Measurements from ENCODE around the gene MFSD2B. TPM values are rescaled to one million over a fixed set of nuclear protein-coding genes. Genes with fewer than 3 reads are reported as not detected.
"Not testable (repeated sequence)": the region's sequence is repeated elsewhere in the genome, so short reads cannot be mapped to it uniquely, and the experiment has no call there.

Gene MFSD2B
- total RNA-seq, 2 donors from 2014 or later, result 0.14 TPM; not detected in 1

- Histone ChIP-seq H3K4me1 (ENCODE audit: control insufficient read depth in 1 of 2, low read depth in 2 of 2) (no peaks in the 10 kb centered on the region), H3K9me3 (no peaks in the 10 kb centered on the region), H3K4me3 (no peak overlapping the region), H3K27ac (no peak overlapping the region), H3K36me3 (peaks cover 25% of the 10 kb centered on the region), H3K27me3 (replicated peaks; ENCODE audit: insufficient read depth) (no peaks in the 10 kb centered on the region)
- ATAC-seq (ENCODE audit: insufficient number of reproducible peaks, low FRiP score, low read depth) (no peak), DNase-seq (ENCODE audit: low spot score) (no peak)
- no peak for TF ChIP-seq CTCF (IDR thresholded peaks at IDR 0.05)
These were observed 15.2 kb downstream of the MFSD2B start for GRCh38 chr2:24024996-24025663.

GRCh38 chr2:24026233-24026632 lies 16.3 kb downstream of the MFSD2B start:
- Histone ChIP-seq H3K4me1 (ENCODE audit: control insufficient read depth in 1 of 2, low read depth in 2 of 2) (no peaks in the 10 kb centered on the region), H3K36me3 (peaks cover 34% of the 10 kb centered on the region), H3K27ac (no peak overlapping the region), H3K4me3 (no peak overlapping the region), H3K9me3 (no peaks in the 10 kb centered on the region), H3K27me3 (replicated peaks; ENCODE audit: insufficient read depth) (no peaks in the 10 kb centered on the region)
- no peak for ATAC-seq (ENCODE audit: insufficient number of reproducible peaks, low FRiP score, low read depth)
- no peak for TF ChIP-seq CTCF (IDR thresholded peaks at IDR 0.05)
- DNase-seq (ENCODE audit: low spot score), result no peak

GRCh38 chr2:24038786-24039499 lies 29.1 kb downstream of the MFSD2B start:
- no peak for ATAC-seq (ENCODE audit: insufficient number of reproducible peaks, low FRiP score, low read depth)
- Histone ChIP-seq H3K27me3 (replicated peaks; ENCODE audit: insufficient read depth) (no peaks in the 10 kb centered on the region), H3K4me1 (ENCODE audit: control insufficient read depth in 1 of 2, low read depth in 2 of 2) (no peaks in the 10 kb centered on the region), H3K4me3 (no peak overlapping the region), H3K36me3 (peaks cover 22% of the 10 kb centered on the region), H3K27ac (no peak overlapping the region), H3K9me3 (no peaks in the 10 kb centered on the region)
- DNase-seq (ENCODE audit: low spot score), result no peak
- TF ChIP-seq CTCF (IDR thresholded peaks at IDR 0.05), result no peak

GRCh38 chr2:24040511-24040910 lies 30.6 kb downstream of the MFSD2B start:
- H3K4me1 ChIP-seq (ENCODE audit: control insufficient read depth in 1 of 2, low read depth in 2 of 2), result no peaks in the 10 kb centered on the region
- H3K36me3 ChIP-seq, result peaks cover 22% of the 10 kb centered on the region
- TF ChIP-seq CTCF (IDR thresholded peaks at IDR 0.05), result no peak
- no peaks in the 10 kb centered on the region for H3K9me3 ChIP-seq
- H3K27me3 ChIP-seq (replicated peaks; ENCODE audit: insufficient read depth), result no peaks in the 10 kb centered on the region
- ATAC-seq (ENCODE audit: insufficient number of reproducible peaks, low FRiP score, low read depth), result no peak
- no peak for DNase-seq (ENCODE audit: low spot score)
- H3K27ac ChIP-seq, result no peak overlapping the region
- H3K4me3 ChIP-seq, result no peak overlapping the region

GRCh38 chr2:24043133-24043532 lies 33.2 kb downstream of the MFSD2B start:
- not testable (repeated sequence) for DNase-seq (ENCODE audit: low spot score); H3K36me3 ChIP-seq; ATAC-seq (ENCODE audit: insufficient number of reproducible peaks, low FRiP score, low read depth); H3K9me3 ChIP-seq; H3K27ac ChIP-seq; H3K4me3 ChIP-seq; H3K27me3 ChIP-seq (replicated peaks; ENCODE audit: insufficient read depth)
- H3K4me1 ChIP-seq (ENCODE audit: control insufficient read depth in 1 of 2, low read depth in 2 of 2), result peaks cover 6 to 12% of the 10 kb centered on the region in 2 donors
